ENCODE results near the gene FOXD4.
"Not testable (repeated sequence)": the region's sequence is repeated elsewhere in the genome, so short reads cannot be mapped to it uniquely, and the experiment has no call there.

GRCh38 chr9:94323-94722 is 23.9 kb downstream of the FOXD4 start:
- TF ChIP-seq CTCF (conservative IDR thresholded peaks at IDR 0.05; ENCODE audit: low read depth, low read length); EZH2 (IDR thresholded peaks at IDR 0.05; ENCODE audit: borderline replicate concordance, low read depth, low read length, poor library complexity, severe bottlenecking): not testable (repeated sequence)
